ENCODE measurements around the gene ARFGAP2.

ARFGAP2 gene

GRCh38 chr11:47152126-47152952 is 24.3 kb downstream of the ARFGAP2 start:
- H3K4me3 ChIP-seq (ENCODE audit: low read depth, low read length), result no peak overlapping the region
- no peak for DNase-seq (ENCODE audit: low read depth)
- TF ChIP-seq, protein P1, sequence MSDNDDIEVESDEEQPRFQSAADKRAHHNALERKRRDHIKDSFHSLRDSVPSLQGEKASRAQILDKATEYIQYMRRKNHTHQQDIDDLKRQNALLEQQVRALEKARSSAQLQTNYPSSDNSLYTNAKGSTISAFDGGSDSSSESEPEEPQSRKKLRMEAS (IDR thresholded peaks at IDR 0.05; ENCODE audit: low read depth, low read length), result no peak
- TF ChIP-seq POLR2A (IDR thresholded peaks at IDR 0.05; ENCODE audit: extremely low read depth, insufficient read length), result no peak
- no peak for TF ChIP-seq MYC (IDR thresholded peaks at IDR 0.05; ENCODE audit: low read depth, low read length)
- TF ChIP-seq CTCF (IDR thresholded peaks at IDR 0.05; ENCODE audit: low read depth, low read length), result no peak

- DNase-seq (ENCODE audit: low read depth), result no peak
- TF ChIP-seq CTCF (IDR thresholded peaks at IDR 0.05; ENCODE audit: low read depth, low read length), result no peak
- TF ChIP-seq POLR2A (IDR thresholded peaks at IDR 0.05; ENCODE audit: extremely low read depth, insufficient read length), result no peak
Measured at GRCh38 chr11:47149782-47150181, 26.9 kb downstream of the ARFGAP2 start.

GRCh38 chr11:47148903-47149531 is 27.7 kb downstream of the ARFGAP2 start:
- TF ChIP-seq, protein P1 (IDR thresholded peaks at IDR 0.05; ENCODE audit: low read depth, low read length), result no peak
- no peak for TF ChIP-seq POLR2A (IDR thresholded peaks at IDR 0.05; ENCODE audit: extremely low read depth, insufficient read length)
- no peak for TF ChIP-seq CTCF (IDR thresholded peaks at IDR 0.05; ENCODE audit: low read depth, low read length)
- no peak for TF ChIP-seq MYC (IDR thresholded peaks at IDR 0.05; ENCODE audit: low read depth, low read length)
- no peak for DNase-seq (ENCODE audit: low read depth)
- H3K4me3 ChIP-seq (ENCODE audit: low read depth, low read length), result no peak overlapping the region

More at GRCh38 chr11:47149782-47150181, 26.9 kb downstream of the ARFGAP2 start:
- H3K4me3 ChIP-seq (ENCODE audit: low read depth, low read length), result no peak overlapping the region

DNA sequence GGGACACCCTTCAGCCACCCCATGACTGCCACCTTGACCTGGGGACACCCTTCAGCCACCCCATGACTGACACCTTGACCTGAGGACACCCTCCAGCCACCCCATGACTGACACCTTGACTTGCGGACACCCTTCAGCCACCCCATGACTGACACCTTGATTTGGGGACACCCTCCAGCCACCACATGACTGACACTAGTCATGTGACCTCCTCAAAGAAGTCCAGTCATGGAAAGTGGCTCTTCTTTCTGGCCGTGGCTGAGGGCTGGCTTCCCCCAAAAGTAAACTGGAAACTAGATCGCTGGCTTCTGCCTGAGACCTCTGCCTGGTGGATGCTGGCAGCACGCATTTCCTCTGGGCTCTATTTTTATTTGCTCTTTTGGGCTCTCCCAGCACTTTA is 28.4 kb downstream of the ARFGAP2 start:
- no peak for DNase-seq (ENCODE audit: low read depth)
- H3K4me3 ChIP-seq (ENCODE audit: low read depth, low read length), result no peak overlapping the region
- TF ChIP-seq, protein P1 (IDR thresholded peaks at IDR 0.05; ENCODE audit: low read depth, low read length), result no peak
- no peak for TF ChIP-seq POLR2A (IDR thresholded peaks at IDR 0.05; ENCODE audit: extremely low read depth, insufficient read length)
- no peak for TF ChIP-seq CTCF (IDR thresholded peaks at IDR 0.05; ENCODE audit: low read depth, low read length)
- no peak for TF ChIP-seq MYC (IDR thresholded peaks at IDR 0.05; ENCODE audit: low read depth, low read length)

- no peak for DNase-seq (ENCODE audit: low read depth)
- TF ChIP-seq, protein P1 (IDR thresholded peaks at IDR 0.05; ENCODE audit: low read depth, low read length), result no peak
- TF ChIP-seq MYC (IDR thresholded peaks at IDR 0.05; ENCODE audit: low read depth, low read length), result no peak
- TF ChIP-seq CTCF (IDR thresholded peaks at IDR 0.05; ENCODE audit: low read depth, low read length), result no peak
- no peak for TF ChIP-seq POLR2A (IDR thresholded peaks at IDR 0.05; ENCODE audit: extremely low read depth, insufficient read length)
- no peak overlapping the region for H3K4me3 ChIP-seq (ENCODE audit: low read depth, low read length)
Measured at GRCh38 chr11:47147681-47148080, 29.0 kb downstream of the ARFGAP2 start.
